ENCODE results near the gene SUN2.

- no peak for TF ChIP-seq SPI1 (IDR thresholded peaks at IDR 0.05; ENCODE audit: low read depth, low read length)
- no peak for TF ChIP-seq POLR2A (IDR thresholded peaks at IDR 0.05; ENCODE audit: low read depth, low read length)
- TF ChIP-seq POLR2AphosphoS5 (IDR thresholded peaks at IDR 0.05; ENCODE audit: low read depth, low read length): no peak
- no peak for TF ChIP-seq TAF1 (IDR thresholded peaks at IDR 0.05; ENCODE audit: low read depth, low read length)
These were observed 14.6 kb upstream of the SUN2 start for GRCh38 chr22:38770257-38770949.

Data from GM12891 (cell line).